Measurements from ENCODE around the gene FMN1.

DNA sequence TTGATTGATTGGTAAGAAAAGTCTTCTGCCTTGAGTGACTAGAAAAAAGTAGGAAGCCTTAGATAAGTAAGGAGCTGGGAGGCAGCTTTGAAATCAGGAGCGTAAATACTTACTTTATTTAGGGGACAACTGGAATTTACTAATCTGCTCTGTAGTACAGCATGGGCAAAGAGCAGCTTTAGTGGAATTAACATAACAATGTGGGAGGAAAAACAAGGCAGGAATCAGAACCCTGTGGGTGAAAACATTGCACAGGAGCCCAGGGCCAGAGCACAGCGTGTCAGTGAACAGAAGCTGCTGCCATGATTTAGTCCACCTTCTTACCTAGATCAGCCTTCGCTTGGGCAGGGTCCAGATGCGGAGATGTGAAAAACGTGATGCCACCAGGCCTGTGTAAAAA, 14.6 kb downstream of the FMN1 start:
- TF ChIP-seq, protein P1, sequence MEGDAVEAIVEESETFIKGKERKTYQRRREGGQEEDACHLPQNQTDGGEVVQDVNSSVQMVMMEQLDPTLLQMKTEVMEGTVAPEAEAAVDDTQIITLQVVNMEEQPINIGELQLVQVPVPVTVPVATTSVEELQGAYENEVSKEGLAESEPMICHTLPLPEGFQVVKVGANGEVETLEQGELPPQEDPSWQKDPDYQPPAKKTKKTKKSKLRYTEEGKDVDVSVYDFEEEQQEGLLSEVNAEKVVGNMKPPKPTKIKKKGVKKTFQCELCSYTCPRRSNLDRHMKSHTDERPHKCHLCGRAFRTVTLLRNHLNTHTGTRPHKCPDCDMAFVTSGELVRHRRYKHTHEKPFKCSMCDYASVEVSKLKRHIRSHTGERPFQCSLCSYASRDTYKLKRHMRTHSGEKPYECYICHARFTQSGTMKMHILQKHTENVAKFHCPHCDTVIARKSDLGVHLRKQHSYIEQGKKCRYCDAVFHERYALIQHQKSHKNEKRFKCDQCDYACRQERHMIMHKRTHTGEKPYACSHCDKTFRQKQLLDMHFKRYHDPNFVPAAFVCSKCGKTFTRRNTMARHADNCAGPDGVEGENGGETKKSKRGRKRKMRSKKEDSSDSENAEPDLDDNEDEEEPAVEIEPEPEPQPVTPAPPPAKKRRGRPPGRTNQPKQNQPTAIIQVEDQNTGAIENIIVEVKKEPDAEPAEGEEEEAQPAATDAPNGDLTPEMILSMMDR (IDR thresholded peaks at IDR 0.05) = no peak
- TF ChIP-seq POLR2A (IDR thresholded peaks at IDR 0.05) = no peak

Measured in testis (tissue), 2 donors.